ENCODE data around the gene ABCC9. TPM values are rescaled to one million over a fixed set of nuclear protein-coding genes. Genes with fewer than 3 reads are reported as not detected.
"Not testable (repeated sequence)": the region's sequence is repeated elsewhere in the genome, so short reads cannot be mapped to it uniquely, and the experiment has no call there.

The ABCC9 gene
- total RNA-seq, 1 donor = 0.10 TPM

GRCh38 chr12:21826618-21826910 is 114.7 kb downstream of the ABCC9 start:
- Histone ChIP-seq H3K4me3 (ENCODE audit: low read length) (no peak overlapping the region), H3K27me3 (ENCODE audit: insufficient read depth, low read length) (no peaks in the 10 kb centered on the region), H3K4me1 (ENCODE audit: insufficient read depth, low read length) (no peaks in the 10 kb centered on the region), H3K9me3 (ENCODE audit: low read depth, low read length) (no peaks in the 10 kb centered on the region)

- no peak overlapping the region for H3K4me3 ChIP-seq (ENCODE audit: low read length)
- no peaks in the 10 kb centered on the region for H3K4me1 ChIP-seq (ENCODE audit: insufficient read depth, low read length)
- H3K27me3 ChIP-seq (ENCODE audit: insufficient read depth, low read length) = no peaks in the 10 kb centered on the region
- H3K9me3 ChIP-seq (ENCODE audit: low read depth, low read length) = no peaks in the 10 kb centered on the region
Measured at GRCh38 chr12:21825886-21826617, 115.2 kb downstream of the ABCC9 start.

GRCh38 chr12:21823581-21823980 is 117.6 kb downstream of the ABCC9 start:
- Histone ChIP-seq H3K9me3 (ENCODE audit: low read depth, low read length) (no peaks in the 10 kb centered on the region), H3K4me1 (ENCODE audit: insufficient read depth, low read length) (no peaks in the 10 kb centered on the region)

GRCh38 chr12:21819678-21820077 is 121.5 kb downstream of the ABCC9 start:
- Histone ChIP-seq H3K4me1 (ENCODE audit: insufficient read depth, low read length) (no peaks in the 10 kb centered on the region), H3K27me3 (ENCODE audit: insufficient read depth, low read length) (no peaks in the 10 kb centered on the region), H3K4me3 (ENCODE audit: low read length) (no peak overlapping the region), H3K9me3 (ENCODE audit: low read depth, low read length) (no peaks in the 10 kb centered on the region)

More at GRCh38 chr12:21823581-21823980, 117.6 kb downstream of the ABCC9 start:
- H3K4me3 ChIP-seq (ENCODE audit: low read length) = no peak overlapping the region
- H3K27me3 ChIP-seq (ENCODE audit: insufficient read depth, low read length) = no peaks in the 10 kb centered on the region

- H3K27me3 ChIP-seq (ENCODE audit: insufficient read depth, low read length) = no peaks in the 10 kb centered on the region
- H3K4me1 ChIP-seq (ENCODE audit: insufficient read depth, low read length) = no peaks in the 10 kb centered on the region
- no peaks in the 10 kb centered on the region for H3K9me3 ChIP-seq (ENCODE audit: low read depth, low read length)
- no peak overlapping the region for H3K4me3 ChIP-seq (ENCODE audit: low read length)
Measured at GRCh38 chr12:21819236-21819635, 122.0 kb downstream of the ABCC9 start.

- Histone ChIP-seq H3K4me1 (ENCODE audit: insufficient read depth, low read length) (no peaks in the 10 kb centered on the region), H3K4me3 (ENCODE audit: low read length) (no peak overlapping the region), H3K9me3 (ENCODE audit: low read depth, low read length) (no peaks in the 10 kb centered on the region)
Measured at GRCh38 chr12:21818627-21819026, 122.6 kb downstream of the ABCC9 start.

GRCh38 chr12:21815306-21816062 is 125.7 kb downstream of the ABCC9 start:
- no peak overlapping the region for H3K4me3 ChIP-seq (ENCODE audit: low read length)
- no peaks in the 10 kb centered on the region for H3K27me3 ChIP-seq (ENCODE audit: insufficient read depth, low read length)
- no peaks in the 10 kb centered on the region for H3K9me3 ChIP-seq (ENCODE audit: low read depth, low read length)
- H3K4me1 ChIP-seq (ENCODE audit: insufficient read depth, low read length) = no peaks in the 10 kb centered on the region

More at GRCh38 chr12:21818627-21819026, 122.6 kb downstream of the ABCC9 start:
- H3K27me3 ChIP-seq (ENCODE audit: insufficient read depth, low read length) = no peaks in the 10 kb centered on the region

GRCh38 chr12:21814814-21815213 is 126.4 kb downstream of the ABCC9 start:
- no peaks in the 10 kb centered on the region for H3K27me3 ChIP-seq (ENCODE audit: insufficient read depth, low read length)
- H3K9me3 ChIP-seq (ENCODE audit: low read depth, low read length) = no peaks in the 10 kb centered on the region
- no peak overlapping the region for H3K4me3 ChIP-seq (ENCODE audit: low read length)
- no peaks in the 10 kb centered on the region for H3K4me1 ChIP-seq (ENCODE audit: insufficient read depth, low read length)

GRCh38 chr12:21814327-21814726 is 126.9 kb downstream of the ABCC9 start:
- no peaks in the 10 kb centered on the region for H3K4me1 ChIP-seq (ENCODE audit: insufficient read depth, low read length)
- no peak overlapping the region for H3K4me3 ChIP-seq (ENCODE audit: low read length)
- H3K27me3 ChIP-seq (ENCODE audit: insufficient read depth, low read length) = no peaks in the 10 kb centered on the region
- no peaks in the 10 kb centered on the region for H3K9me3 ChIP-seq (ENCODE audit: low read depth, low read length)

GRCh38 chr12:21813751-21814150 is 127.5 kb downstream of the ABCC9 start:
- no peak overlapping the region for H3K4me3 ChIP-seq (ENCODE audit: low read length)
- no peaks in the 10 kb centered on the region for H3K4me1 ChIP-seq (ENCODE audit: insufficient read depth, low read length)
- no peaks in the 10 kb centered on the region for H3K27me3 ChIP-seq (ENCODE audit: insufficient read depth, low read length)
- no peaks in the 10 kb centered on the region for H3K9me3 ChIP-seq (ENCODE audit: low read depth, low read length)

- Histone ChIP-seq H3K9me3 (ENCODE audit: low read depth, low read length) (no peaks in the 10 kb centered on the region), H3K27me3 (ENCODE audit: insufficient read depth, low read length) (no peaks in the 10 kb centered on the region), H3K4me3 (ENCODE audit: low read length) (no peak overlapping the region), H3K4me1 (ENCODE audit: insufficient read depth, low read length) (no peaks in the 10 kb centered on the region)
Measured at GRCh38 chr12:21813125-21813524, 128.1 kb downstream of the ABCC9 start.

GRCh38 chr12:21812340-21812739 is 128.9 kb downstream of the ABCC9 start:
- H3K27me3 ChIP-seq (ENCODE audit: insufficient read depth, low read length); H3K4me3 ChIP-seq (ENCODE audit: low read length); H3K4me1 ChIP-seq (ENCODE audit: insufficient read depth, low read length); H3K9me3 ChIP-seq (ENCODE audit: low read depth, low read length): not testable (repeated sequence)

- Histone ChIP-seq H3K4me1 (ENCODE audit: insufficient read depth, low read length) (no peaks in the 10 kb centered on the region), H3K4me3 (ENCODE audit: low read length) (no peak overlapping the region), H3K27me3 (ENCODE audit: insufficient read depth, low read length) (no peaks in the 10 kb centered on the region), H3K9me3 (ENCODE audit: low read depth, low read length) (no peaks in the 10 kb centered on the region)
Measured at GRCh38 chr12:21809100-21809499, 132.1 kb downstream of the ABCC9 start.

- H3K27me3 ChIP-seq (ENCODE audit: insufficient read depth, low read length) = no peaks in the 10 kb centered on the region
- H3K9me3 ChIP-seq (ENCODE audit: low read depth, low read length) = no peaks in the 10 kb centered on the region
- no peak overlapping the region for H3K4me3 ChIP-seq (ENCODE audit: low read length)
- H3K4me1 ChIP-seq (ENCODE audit: insufficient read depth, low read length) = no peaks in the 10 kb centered on the region
Measured at GRCh38 chr12:21806255-21806654, 135.0 kb downstream of the ABCC9 start.

GRCh38 chr12:21801522-21802288 is 139.5 kb downstream of the ABCC9 start:
- Histone ChIP-seq H3K9me3 (ENCODE audit: low read depth, low read length) (no peaks in the 10 kb centered on the region), H3K4me1 (ENCODE audit: insufficient read depth, low read length) (no peaks in the 10 kb centered on the region), H3K27me3 (ENCODE audit: insufficient read depth, low read length) (no peaks in the 10 kb centered on the region), H3K4me3 (ENCODE audit: low read length) (no peak overlapping the region)

Data from mononuclear cell (primary cell).